Breast epithelium (tissue), 3 donors: Measurements from ENCODE around the gene PPP4R1.

ENCODE experiments used
- CTCF ChIP-seq, 3 donors: fragments of 450-650 bp; IDR thresholded peaks; one replicate each; pipeline ENCODE4 v1.5.1; 2016 to 2017; ENCODE audit warnings: antibody characterized with exemption in 3 of 3, mild to moderate bottlenecking in 3 of 3, moderate library complexity in 3 of 3
- POLR2A ChIP-seq: fragments of 450-650 bp; IDR thresholded peaks from one replicate; pipeline ENCODE4 v1.6.1; 2016; ENCODE audit warnings: antibody characterized with exemption, mild to moderate bottlenecking, moderate library complexity
- POLR2AphosphoS5 ChIP-seq, 3 donors: sonication (generic); formaldehyde crosslinking; IDR thresholded peaks; one replicate each; pipeline ENCODE4 v1.6.1; 2017; ENCODE audit warnings: antibody characterized with exemption in 3 of 3

- no peak for TF ChIP-seq CTCF (IDR thresholded peaks at IDR 0.05)
- TF ChIP-seq POLR2AphosphoS5 (IDR thresholded peaks at IDR 0.05): no peak
- TF ChIP-seq POLR2A: no peak
Measured at GRCh38 chr18:9655232-9655767, 40.9 kb upstream of the PPP4R1 start.
